PC-3 (cell line): ENCODE data around the gene UBASH3B.

ENCODE experiments used
- CTCF ChIP-seq: fragments of 300-600 bp; sonication (generic); conservative IDR thresholded peaks from 2 replicates; pipeline ENCODE4 v1.5.1; 2017; ENCODE audit warnings: antibody characterized with exemption, low read depth, mild to moderate bottlenecking, low read length
- EZH2 ChIP-seq: fragments of 300-600 bp; sonication (generic); IDR thresholded peaks from one replicate; pipeline ENCODE4 v1.6.1; 2017; ENCODE audit warnings: antibody characterized with exemption, mild to moderate bottlenecking, low read length; ENCODE audit not compliant: unreplicated experiment

DNA sequence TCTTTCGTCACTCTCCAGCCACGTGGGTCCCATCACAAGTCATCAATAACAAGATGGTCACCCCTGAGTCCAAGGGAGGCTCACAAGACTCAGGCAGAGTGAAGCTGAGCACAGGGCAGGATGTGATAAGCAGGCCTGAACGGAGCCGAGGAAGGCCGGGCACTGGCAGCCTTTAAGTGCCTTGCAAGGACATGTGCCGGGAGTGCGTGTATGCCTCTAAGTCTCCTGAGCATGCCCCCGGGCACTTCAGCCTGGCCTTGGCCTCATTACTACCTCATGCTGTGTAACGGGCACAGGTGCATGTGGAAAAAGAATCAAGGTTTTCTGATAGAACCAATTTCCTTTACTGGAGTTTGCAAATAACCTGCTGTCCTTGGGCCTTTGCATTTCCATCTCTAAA is 55.8 kb downstream of the UBASH3B start:
- TF ChIP-seq CTCF: no peak
- no peak for TF ChIP-seq EZH2
